ENCODE data around the gene TERF2IP.

Gene TERF2IP, protein sequence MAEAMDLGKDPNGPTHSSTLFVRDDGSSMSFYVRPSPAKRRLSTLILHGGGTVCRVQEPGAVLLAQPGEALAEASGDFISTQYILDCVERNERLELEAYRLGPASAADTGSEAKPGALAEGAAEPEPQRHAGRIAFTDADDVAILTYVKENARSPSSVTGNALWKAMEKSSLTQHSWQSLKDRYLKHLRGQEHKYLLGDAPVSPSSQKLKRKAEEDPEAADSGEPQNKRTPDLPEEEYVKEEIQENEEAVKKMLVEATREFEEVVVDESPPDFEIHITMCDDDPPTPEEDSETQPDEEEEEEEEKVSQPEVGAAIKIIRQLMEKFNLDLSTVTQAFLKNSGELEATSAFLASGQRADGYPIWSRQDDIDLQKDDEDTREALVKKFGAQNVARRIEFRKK

DNA sequence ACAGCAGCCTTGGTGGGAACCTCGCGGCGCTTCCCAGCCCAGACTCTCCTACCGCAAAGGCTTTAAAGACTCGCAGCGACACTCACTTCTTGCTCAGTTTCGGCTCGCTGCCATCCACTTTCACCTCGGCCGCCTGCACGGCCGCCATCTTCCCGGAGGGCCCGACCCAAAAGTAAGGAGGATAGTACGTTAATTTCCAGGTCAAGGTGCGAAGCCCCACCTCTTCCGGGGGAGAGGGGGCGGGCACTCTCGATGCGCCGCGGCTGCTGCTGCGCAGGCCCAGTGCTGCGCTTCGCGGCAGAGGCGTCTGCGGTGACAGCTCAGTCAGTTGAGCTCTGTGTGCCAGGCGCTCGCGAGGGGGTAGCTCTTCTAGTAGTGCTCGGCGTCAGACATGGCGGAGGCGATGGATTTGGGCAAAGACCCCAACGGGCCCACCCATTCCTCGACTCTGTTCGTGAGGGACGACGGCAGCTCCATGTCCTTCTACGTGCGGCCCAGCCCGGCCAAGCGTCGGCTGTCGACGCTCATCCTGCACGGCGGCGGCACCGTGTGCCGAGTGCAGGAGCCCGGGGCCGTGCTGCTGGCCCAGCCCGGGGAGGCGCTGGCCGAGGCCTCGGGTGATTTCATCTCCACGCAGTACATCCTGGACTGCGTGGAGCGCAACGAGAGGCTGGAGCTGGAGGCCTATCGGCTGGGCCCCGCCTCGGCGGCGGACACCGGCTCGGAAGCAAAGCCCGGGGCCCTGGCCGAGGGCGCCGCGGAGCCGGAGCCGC lies at the start of gene TERF2IP, which contains the start of gene KARS1:
Gene TERF2IP, plus strand, starts transcription at position 282 of the 773 bp plus-strand sequence. Its CDS starts 110 bp downstream, at position 392.
Gene KARS1, minus strand, starts transcription at position 174 of the 773 bp plus-strand sequence. Its CDS starts 26 bp downstream, at position 148.
- peak; percentile 95 for DNase-seq

DNA sequence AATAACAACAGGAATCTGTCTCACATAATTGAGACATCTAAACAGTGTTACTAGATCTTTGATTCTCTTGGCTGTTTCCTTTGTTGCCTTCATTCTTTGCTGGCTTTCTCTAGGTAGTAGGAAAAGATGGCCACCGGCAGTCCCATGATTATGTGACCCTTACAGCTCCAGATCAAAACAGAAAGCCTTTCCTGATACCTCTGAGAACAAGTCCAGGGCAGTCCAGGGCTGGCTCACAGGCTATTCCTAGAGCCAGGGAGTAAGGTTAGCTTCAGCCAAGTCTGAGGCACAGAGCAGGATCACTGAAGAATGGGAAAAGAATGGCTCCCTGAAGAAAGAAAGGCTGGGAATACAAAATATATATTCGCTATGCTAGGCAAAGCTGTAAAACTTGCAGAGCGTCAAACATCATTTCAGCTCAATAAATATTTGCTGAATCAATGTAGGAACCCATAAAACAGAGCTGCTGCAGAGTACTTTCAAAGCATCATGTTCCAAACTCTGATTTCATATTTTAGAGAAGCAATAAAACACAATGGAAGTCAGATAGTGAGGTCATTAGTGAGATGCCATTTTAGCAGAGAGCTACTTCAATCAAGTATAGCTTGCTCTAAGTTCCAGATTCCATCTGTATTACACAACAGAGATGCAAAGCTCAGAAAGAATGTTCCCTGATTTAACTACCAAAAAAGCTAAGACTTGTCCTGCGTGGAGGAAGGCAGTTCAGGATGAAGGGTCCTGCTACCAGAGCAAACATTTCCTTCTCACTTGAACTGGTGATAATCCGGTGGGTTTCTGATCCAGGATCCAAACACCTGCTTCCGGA lies 47.9 kb upstream of the TERF2IP start:
- DNase-seq: no peak

DNA sequence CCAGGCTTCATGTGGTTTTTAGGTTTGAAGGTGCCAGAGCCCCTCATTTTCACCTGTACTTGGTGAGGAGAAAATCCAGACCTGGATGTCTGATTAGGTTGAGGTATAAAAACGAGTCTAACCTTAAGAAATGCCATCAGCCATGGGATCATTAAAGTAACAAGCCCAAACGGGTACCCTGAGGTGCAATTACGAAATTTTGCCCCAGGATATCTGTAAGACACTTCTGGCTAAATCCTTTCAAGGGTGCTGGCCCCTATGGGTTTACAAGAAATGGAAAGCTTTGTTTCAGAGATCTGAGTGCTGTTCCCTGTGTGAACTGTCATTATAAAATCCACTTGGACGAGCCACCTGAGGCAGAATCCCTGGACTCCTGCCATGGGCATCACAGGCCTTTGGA lies 44.3 kb upstream of the TERF2IP start:
- no peak for DNase-seq

DNA sequence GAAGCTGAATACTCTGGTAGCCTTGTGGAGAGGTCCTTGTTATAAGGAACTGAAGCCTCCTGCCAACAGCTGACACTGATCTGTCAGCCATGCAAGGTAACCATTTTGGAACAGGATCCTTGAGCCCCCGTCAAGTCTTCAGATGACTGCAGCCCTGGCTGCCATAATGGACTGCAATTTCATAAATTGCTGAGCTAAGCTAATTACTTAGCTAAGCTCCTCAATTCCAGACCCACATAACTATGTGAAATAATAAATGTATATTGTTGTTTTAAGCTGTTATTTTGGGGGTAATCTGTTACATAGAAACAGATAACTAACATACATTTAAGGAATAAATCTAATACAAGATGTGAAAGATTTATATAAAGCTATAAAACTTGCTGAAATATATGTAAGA lies 41.1 kb upstream of the TERF2IP start:
- DNase-seq: no peak

DNA sequence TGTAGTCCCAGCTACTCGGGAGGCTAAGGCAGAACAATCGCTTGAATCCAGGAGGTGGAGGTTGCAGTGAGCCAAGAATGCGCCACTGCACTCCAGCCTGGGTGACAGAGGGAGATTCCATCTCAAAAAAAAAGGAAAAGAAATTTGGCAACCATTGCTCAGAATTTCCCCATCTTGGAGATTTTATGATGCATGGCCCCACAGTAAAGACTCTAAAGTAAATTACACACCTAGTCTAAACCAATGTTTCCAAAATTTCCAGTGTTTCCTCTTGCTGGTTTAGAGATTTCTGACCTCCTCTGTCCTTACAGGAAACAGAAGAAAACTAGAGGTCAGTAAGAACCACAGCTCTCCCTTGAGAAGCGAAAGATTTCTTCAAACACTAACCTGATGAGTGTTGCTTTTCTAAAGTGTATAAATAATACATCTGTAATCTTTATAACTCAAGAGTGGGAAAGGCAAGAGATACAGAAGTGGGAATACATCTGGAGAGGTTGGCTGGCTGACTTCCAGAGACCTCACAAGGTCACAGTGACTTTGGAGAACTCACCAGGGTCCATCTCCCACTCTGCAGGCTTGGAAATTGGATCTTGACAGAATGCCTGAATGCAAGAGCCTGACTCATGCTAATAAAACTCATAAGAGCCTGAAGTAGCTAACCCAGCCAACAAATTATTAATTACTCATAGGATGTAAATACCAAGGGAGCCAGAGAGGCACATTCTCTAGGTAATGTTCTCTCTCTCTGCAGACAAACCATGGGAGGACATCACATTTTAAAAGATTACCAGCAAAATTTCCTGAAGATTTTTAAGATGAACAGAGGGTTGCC lies 33.3 kb upstream of the TERF2IP start:
- DNase-seq: no peak

DNA sequence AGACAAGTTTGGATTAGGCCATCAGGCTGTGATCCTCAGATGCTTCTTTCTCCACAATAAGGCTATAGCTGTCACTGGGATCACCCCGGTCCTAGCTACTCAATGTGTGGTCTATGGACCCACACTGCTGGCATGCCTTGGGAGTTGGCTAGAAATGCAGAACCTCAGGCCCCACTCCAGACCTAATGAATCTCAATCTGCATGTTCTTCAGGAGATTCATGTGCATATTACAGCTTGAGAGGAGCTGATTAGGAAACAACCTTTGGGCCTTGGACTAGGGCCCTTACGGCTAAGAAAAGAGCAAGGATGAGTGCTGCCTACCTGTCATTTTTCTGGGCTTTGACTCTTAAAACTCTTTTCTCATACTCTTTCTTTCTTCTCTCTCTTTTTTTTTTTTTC lies 32.0 kb upstream of the TERF2IP start:
- DNase-seq: no peak

DNA sequence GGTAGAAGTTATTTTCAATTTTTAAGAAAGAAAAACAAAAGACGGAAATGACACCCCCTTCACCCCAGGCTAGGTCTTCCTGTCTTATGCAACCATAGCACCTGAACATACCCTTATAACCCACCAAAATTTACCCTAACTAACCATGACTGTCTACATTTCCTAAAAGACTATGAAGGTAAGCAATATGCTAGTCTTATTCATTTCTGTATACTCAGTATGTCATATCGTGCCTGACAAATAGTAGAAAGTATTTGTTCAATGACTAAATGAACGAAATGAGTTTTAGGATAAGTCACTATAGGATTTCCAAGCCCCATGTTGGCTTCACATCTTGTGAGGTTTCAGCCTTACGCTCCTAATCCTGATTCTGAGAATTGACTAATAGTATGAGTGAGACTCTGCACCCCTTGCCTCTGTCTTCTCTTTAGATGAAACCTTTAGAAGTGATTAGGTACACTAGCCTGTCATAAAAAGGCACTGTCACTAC lies 31.0 kb upstream of the TERF2IP start:
- no peak for DNase-seq

DNA sequence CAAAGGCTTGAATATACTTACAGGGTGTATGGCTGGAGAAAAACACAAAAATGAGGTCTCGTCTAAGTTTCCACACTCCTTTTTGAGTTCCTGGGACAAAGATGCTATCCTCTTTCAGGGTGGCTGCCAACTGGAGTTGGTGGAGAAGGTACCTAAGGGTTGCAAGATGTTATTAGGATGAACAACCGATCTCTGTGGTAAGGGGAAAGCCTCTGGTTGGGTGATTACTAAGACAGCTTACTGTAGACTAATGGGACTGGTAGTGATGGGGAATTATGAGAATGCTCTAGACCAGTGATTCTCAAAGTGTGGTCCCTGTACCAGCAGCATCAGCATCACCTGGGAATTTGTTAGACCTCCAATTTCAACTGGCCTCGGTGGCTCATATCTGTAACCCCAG lies 30.5 kb upstream of the TERF2IP start:
- DNase-seq: no peak

DNA sequence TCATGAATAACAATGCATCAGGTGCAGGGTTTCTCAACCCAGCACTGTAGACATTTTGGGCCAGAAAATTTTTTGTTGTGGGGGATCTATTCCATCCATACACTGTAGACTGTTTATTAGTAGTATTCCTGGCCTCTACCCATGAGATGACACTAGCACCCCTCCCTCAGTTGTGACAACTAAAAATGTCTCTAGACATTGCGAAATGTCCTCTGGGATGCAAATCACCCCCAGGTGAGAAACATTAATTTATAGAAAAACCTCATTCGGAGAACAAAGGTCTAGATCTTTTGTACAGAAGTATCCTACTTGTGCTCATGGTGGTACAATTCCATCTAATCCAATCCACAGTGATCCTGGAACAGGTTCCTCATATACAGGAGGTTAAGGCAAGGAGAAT lies 28.8 kb upstream of the TERF2IP start:
- DNase-seq: no peak

DNA sequence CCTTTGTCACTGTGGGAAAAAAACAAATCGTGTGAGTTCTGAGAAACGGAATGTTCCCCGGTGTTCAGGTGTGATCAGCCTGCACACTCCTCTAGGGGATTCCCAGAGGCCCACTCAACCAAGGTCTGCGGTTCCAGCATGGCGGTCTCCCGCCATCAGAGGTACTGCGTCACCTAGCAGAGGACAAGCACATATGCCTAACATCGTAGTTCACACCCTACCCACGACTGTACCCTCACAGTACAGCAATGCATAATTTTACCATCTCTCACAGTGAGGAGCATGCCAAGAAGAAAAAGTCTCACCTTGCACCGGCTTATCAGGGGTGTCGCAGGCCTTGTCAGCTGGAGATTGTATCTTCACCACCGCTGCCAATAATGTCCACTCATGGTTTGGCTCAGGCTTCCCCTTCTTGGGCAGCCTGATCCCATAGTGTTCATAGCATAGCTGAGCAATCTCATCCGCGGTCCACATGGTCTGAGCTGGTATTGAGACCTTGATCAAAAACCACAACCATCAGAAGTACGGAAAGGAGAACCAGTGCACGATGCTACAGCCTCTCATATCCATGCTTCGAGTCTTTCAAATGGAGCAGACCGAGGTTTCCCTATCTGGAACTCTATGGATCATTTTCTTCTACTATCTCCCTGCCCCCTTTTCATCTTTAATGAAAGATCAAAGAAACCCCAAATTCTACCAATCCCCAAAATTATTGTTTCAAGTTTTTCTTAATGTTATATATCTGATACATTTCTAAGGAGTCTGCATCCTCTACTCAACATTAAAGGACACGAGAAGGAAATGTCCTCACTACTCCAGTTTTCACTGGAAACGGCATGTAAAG lies 27.0 kb upstream of the TERF2IP start:
- DNase-seq: peak; percentile 19

DNA sequence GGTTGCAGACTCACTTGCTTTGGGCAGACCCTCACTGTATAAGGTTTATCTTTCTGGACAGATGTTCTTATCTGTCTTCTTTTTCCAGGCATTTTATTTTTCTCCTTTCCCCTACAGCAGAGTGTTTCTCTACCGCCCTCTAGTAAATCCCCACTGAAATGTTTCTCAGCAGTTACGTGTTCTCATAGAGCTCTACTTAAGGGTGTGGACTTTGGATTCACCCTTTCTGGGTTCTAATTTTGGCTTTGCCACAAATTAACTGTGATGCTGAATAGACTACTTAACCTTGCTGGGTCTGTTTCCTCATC lies 26.4 kb upstream of the TERF2IP start:
- DNase-seq: no peak

DNA sequence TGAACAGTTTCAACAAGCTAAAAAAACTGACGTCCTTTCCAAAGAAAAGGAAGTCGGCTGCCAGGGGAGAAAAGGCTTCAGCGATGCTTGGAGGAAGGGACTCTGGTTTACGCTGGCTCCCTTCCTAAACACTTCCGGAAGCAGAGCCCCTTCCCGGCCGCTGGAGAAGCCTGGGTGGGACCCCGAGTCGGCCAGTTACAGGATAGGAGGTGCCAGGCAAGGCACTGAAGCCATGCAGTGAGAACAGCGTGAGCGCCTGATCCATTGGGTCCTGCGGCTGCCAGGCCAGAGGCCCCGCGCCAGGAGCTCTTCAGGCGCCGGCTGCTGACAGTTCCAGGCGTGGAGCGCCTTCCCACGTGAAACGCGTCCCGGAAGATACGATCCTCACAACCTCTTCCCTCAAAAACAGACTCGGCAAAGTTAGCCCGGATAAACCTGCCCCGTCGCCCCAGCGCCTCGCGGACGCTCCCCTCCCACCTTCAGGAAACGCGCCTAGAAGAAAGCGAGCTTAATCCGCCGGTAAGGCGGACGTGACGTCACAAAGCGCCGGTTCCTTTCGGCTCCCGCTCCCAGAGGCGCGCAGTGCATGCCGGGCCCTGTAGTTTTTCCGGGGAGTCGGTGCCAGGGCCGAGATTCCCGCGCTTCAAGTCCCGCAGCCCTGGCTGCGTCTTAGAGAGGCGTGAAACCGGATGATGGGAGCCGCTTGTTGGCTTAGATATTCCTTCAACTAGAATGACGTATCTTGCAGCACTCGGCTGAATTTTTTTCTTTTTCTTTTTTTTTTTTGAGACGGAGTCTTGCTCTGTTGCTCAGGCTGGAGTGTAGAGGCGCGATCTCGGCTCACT lies 24.6 kb upstream of the TERF2IP start, which contains the start of gene ADAT1:
Gene ADAT1, minus strand, starts transcription at position 521 of the 845 bp plus-strand sequence. CDS start 2,482 bp downstream, outside the sequence.
- peak; percentile 98 for DNase-seq

DNA sequence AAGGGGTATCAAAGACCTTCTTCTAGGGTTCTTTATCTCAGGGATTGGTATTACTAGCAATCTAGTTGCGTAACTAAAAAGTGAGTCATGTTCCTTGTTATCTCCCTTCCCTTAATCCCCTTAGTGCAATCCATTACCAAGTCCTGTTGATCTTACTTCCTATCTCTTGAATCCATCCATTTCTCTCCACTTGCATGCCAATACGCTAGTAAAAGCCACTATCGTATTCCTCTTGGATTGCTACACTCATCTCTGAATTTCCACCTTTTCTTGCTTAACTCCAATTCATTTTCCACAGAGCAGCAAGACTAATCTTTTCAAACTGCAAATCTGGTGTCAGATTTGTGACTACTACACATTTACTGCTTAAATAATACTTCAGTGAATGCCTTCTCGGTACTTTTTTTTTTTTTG lies 22.6 kb upstream of the TERF2IP start:
- no peak for DNase-seq

DNA sequence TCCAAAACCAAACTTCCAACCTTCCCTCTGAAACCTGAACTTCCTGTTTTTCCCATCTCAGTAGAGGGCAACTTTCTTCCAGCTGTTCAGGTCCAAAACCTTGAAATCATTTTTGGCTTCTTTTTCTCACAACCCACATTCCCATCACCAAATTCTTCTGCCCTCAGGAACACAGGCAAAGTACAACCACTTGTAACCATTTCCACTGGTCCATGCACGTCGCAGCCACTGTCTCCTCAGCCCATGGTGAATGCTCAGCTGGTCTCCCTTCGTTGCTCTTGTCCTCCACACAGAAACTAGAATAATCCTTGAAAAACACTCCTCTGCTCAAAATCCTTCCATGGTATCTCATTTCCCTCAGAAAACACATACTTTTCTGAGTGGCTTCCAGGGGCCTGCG lies 20.8 kb upstream of the TERF2IP start:
- no peak for DNase-seq

DNA sequence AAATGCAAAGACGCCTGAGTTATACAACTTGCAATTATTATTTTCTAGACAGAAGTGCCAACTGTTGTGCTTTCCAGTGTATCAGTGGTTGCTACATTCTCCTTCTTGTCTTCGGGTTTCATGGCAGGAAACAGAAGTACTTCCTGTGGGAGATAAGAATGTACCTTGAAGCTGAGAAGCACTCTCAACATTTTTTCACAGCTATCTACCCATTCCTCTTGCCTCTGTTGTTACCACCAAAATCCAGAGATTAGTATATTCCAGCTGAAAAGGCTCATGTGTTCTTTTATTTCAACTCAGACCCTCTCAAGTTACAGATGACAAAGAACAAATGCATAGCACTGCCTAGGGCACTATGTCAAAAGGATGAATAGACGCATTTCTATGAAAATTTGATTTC lies 19.7 kb upstream of the TERF2IP start:
- no peak for DNase-seq

DNA sequence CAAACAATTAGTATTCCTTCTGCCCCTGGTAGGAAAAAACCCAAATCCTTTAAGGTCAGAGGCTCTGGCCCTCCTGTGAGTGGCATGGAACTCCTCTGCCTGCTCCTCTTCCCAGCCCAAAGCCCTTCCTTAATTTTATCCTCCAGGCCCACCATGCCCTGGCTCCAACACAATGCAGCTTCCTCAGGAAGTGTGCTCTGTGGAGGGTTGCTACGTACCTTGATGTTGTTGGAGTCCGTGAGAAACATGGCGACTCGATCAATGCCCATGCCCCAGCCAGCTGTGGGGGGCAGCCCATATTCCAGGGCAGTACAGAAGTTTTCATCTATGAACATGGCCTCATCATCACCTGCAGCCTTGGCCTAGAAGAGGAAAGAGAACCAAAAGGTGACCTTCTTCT lies 19.2 kb upstream of the TERF2IP start:
- DNase-seq: no peak

DNA sequence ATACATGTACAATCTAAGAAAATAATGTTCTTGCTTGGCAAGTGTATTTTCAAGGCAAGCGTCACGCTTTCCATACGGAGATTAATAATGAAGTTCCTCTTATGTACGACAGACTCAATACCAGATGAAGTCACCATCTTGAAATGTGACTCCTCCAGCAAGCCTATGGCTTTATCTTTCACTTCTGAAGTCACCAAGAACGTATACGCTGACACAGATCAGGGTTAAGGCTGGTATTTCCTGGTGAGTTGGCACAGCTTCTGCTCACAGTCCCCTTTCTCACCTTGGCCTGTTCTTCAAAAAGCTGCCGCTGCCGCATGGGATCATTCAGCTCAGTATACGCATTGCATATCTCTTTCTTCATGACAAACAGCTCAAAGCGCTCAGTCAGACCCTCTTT lies 18.4 kb upstream of the TERF2IP start:
- DNase-seq: no peak

DNA sequence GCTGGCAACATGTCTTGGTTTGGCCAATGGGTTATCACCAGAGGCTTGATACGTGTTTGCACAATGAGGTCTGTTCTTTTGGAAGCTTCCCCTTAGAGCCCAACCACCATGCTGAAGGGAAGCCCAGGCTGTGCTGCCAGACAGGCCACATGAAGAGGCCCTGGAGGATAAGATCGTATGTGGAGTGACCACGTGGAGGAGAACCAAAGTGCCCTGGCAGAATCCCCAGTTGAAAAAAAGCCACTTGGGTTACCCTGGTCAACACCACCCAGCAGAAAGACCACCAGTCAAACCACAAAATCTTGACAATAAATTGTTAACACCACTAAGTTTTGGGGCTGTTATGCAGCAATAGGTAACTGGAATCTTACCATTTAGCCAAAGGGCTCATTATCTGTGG lies 17.5 kb upstream of the TERF2IP start:
- no peak for DNase-seq

DNA sequence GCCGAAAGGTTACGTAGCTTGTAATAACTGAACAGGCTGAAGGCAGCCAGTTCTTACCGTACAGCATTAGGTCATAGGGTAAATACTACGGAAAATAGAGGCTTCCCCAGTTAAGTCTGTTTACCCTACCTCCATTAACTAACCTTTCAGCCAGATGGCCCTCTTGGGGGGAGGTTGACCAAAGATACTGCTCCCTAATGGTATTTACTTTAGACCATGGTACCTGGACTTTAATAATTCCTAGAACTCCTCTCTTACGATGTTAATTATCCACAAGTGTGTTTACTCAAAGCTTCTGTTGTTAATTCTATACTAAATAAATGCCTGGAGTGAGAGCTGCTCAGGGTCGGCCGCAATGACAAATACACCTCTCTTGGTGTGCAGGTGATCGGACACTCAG lies 14.7 kb upstream of the TERF2IP start:
- no peak for DNase-seq

DNA sequence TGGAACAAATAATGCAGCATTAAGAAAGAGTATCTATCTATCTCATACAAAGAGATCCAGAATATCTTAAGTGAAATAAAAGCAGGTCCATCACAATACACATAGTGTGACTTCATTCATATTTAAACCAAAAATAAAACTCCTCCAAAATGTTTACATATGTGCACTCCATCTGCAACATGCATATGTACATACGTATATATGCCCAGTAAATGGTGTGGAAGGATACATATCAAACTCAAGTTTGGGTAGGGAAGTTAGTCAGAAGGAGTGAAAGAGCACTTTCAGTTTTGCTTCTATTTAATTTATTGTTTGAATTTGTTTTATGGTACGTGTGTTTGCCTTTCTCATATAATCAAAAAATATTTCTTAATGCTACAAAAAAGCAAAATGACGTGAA lies 12.5 kb upstream of the TERF2IP start:
- DNase-seq: no peak

All from CD4-positive, alpha-beta T cell treated with Interleukin-6 for 4 hours (primary cell).